ENCODE results near the gene OSBPL3.
"Not testable (repeated sequence)": the region's sequence is repeated elsewhere in the genome, so short reads cannot be mapped to it uniquely, and the experiment has no call there.

Gene OSBPL3

GRCh38 chr7:24922099-24922773 is 57.7 kb downstream of the OSBPL3 start:
- DNase-seq (ENCODE audit: extremely low read depth in 1 of 2, low read depth in 1 of 2): no peak

- DNase-seq (ENCODE audit: extremely low read depth in 1 of 2, low read depth in 1 of 2): no peak
Measured at GRCh38 chr7:24921362-24921679, 58.7 kb downstream of the OSBPL3 start.

GRCh38 chr7:24920451-24921361 is 59.3 kb downstream of the OSBPL3 start:
- DNase-seq (ENCODE audit: extremely low read depth in 1 of 2, low read depth in 1 of 2): no peak

DNA sequence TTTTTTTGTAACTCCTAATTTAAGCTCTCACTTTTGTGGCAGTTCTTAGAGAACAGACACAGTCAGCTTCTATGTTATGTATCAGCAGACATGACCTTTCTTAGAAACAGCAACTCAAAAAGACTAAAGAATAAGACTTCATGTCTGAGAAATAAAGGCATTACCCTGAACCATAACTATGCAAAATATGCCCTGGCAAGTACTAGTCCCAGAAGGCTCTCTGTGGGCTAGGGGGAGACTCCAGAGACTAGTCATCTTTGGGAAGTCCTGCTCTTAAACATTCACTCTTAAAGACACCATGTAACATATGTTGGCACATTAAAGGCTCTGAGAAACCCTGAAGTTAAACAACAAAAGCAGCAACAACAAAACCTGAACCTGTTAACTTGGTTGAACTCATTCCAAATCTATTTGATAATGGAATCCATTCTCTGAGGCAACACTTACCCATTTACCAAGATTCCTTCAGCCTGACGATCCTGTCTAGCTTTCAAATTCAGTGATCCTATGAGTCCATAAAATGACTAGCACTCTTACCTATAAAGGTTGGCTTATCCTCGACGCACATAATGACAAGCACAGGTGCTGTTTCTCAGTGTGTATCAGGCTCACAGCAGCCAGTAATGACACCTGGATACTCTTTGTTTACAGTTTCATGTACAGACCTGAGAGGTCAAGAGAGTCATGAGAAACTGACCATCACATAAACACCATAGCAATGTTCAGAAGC is 62.3 kb downstream of the OSBPL3 start:
- no peak for DNase-seq (ENCODE audit: extremely low read depth in 1 of 2, low read depth in 1 of 2)

GRCh38 chr7:24916463-24917040 is 63.4 kb downstream of the OSBPL3 start:
- DNase-seq (ENCODE audit: extremely low read depth in 1 of 2, low read depth in 1 of 2): no peak

GRCh38 chr7:24914465-24914859 is 65.5 kb downstream of the OSBPL3 start:
- DNase-seq (ENCODE audit: extremely low read depth in 1 of 2, low read depth in 1 of 2): no peak

DNA sequence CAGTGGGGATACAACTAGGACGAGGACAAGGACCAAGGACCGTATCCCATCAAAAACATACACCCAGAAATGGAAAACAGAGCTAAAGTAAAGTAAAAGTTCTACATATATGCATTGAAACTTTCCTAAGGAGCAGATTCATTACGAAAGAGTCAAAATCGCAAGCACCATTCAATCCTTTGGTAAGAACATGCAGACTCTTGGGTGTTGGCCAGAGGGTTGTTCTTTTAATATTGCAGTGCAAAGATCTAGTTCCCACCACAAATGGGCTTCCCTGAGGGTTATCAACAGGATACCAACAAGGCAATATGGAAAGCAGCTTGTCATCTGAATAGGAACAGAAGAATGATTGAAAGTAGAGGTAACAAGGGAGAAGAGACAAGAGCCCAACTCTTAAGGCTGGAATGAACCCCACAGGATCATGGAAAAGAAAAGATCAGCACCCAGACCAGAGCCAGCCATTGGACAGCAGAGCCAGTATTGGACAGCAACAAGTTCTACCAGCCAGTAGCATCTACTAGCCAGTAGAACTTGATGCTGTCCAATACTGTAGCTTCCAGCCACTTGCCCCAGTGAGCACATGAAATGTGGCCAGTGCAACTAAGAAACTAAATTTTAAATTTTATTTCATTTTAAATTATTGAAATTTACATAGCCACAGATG is 66.0 kb downstream of the OSBPL3 start:
- no peak for DNase-seq (ENCODE audit: extremely low read depth in 1 of 2, low read depth in 1 of 2)

DNA sequence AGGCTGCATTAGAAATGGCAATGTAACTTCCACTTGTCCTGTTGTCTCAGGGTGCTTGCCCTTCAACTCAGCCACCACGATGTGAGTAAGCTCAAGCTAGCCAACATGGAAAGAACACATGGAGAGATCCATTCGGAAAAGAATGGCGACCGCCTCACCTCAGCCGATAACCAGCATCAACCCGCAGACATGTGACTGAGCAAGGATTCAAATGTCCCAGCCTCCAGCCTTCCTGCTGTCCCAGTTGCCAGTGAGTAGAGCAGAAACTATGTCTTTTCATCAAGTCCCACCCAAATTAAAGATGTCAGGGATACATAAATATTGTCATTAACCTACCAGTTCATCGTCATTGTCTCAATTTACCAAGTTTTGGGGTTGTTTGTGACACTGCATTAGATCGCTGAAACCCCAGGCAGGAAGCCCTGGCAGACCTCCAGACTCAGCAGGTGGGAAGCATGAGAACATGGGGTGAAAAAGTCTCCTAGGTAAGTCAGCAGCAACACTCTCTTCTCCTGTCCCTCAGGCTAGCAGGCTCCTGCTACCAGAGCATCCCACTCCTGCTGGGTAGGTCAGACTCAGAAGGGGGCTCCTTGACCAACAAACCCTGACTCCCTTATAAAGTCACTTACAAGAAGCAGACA is 67.0 kb downstream of the OSBPL3 start:
- DNase-seq (ENCODE audit: extremely low read depth in 1 of 2, low read depth in 1 of 2): no peak

- no peak for DNase-seq (ENCODE audit: extremely low read depth in 1 of 2, low read depth in 1 of 2)
Measured at GRCh38 chr7:24912424-24912823, 67.6 kb downstream of the OSBPL3 start.

- no peak for DNase-seq (ENCODE audit: extremely low read depth in 1 of 2, low read depth in 1 of 2)
Measured at GRCh38 chr7:24911213-24911603, 68.8 kb downstream of the OSBPL3 start.

GRCh38 chr7:24910551-24911212 is 69.3 kb downstream of the OSBPL3 start:
- DNase-seq (ENCODE audit: extremely low read depth in 1 of 2, low read depth in 1 of 2): no peak

- no peak for DNase-seq (ENCODE audit: extremely low read depth in 1 of 2, low read depth in 1 of 2)
Measured at GRCh38 chr7:24908727-24909126, 71.3 kb downstream of the OSBPL3 start.

- no peak for DNase-seq (ENCODE audit: extremely low read depth in 1 of 2, low read depth in 1 of 2)
Measured at GRCh38 chr7:24908166-24908565, 71.8 kb downstream of the OSBPL3 start.

DNA sequence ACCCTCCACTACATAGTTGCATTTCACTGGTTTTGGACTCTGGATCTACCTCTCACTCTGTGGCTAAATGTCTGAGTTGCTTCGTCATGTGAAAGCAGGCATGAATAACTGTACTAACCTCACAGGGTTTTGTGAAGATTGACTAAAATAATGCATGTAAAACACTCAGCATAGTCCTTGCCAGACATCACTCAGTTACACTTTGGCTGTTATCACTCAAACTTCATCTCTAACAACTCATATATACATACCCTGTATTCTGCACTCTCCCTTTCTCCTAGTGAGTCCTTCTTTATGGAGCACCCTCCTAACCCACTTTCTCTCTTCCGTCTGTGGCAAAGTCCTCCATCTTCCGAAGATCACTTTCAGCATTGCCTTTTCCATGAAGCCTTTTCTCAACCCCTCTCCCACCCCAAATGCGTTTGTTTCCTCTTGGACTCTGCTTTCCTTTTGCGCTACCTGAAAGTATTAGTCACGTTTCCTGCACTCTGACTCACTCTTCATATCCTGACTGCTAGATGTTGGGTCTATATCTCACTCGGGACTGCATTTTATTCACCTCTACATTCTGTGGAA is 72.6 kb downstream of the OSBPL3 start:
- no peak for DNase-seq (ENCODE audit: extremely low read depth in 1 of 2, low read depth in 1 of 2)

DNA sequence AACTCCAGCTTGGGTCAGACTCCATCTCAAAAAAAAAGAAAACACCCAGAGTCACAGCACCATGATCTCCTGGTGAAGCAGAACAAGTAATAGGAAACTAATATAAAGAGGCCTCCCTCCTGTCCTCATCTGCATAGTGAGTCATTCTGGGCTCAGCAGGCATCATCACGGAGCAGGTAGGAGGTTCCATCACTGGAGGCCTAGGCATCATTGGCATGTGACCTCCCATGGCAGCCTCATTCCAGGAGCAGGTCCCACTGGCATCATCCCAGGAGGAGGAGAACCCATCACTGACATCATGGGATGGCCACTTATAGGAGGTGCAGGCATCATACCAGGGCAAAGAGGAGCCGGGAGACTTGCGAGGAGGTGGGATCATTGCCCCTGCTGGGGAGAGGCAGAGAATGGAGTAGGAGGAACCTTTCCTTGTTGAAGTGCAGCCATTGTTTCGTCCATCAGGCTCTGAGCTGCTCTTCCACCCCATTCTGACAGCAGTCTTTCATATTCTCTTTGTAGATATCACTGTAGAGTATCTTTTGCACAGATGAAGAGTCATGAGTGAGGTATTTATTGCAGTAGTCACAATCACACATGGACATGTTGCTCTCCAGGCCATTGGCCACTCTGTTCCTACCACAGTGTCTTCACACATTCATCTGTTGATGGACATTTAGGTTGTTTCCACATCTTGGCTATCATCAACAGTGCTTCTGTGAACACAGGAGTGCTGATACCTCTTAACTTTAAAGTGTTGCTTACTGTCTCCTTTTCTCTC is 73.8 kb downstream of the OSBPL3 start:
- DNase-seq (ENCODE audit: extremely low read depth in 1 of 2, low read depth in 1 of 2): no peak

DNA sequence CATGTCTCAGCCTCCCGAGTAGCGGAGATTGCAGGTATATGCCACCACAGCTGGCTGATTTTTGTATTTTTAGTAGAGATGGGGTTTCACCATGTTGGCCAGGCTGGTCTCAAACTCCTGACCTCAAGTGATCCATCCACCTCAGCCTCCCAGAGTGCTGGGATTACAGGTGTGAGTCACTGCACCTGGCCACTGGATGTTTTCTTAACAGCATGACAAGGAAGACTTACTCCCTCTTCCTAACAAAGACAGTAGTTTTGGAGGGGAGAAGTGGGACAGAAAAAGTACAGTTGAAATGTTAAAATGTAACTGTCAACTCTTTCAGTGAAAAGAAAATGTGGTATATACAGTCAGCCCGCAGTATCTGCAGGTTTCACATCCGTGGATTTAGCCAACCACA is 76.0 kb downstream of the OSBPL3 start:
- not testable (repeated sequence) for DNase-seq (ENCODE audit: extremely low read depth in 1 of 2, low read depth in 1 of 2)

- DNase-seq (ENCODE audit: extremely low read depth in 1 of 2, low read depth in 1 of 2): no peak
Measured at GRCh38 chr7:24903559-24903958, 76.4 kb downstream of the OSBPL3 start.

DNA sequence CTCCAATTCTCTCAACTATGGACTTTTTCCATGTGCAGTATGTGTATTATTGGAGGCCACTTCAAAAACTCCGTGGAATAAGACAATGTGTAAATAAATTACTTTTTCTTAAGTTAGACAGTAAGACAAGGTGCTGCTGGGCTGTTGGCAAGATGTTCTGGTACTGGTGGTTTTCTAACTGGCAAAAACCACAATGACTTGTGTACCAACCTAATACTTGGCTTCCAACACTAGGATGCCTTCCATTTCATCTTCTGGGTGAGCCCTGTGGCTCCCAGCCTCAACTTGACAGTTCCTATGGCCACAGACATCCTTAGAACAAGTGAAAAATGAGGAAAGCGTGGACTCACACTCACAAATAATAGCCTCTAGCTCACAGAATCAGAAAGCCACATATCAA is 77.0 kb downstream of the OSBPL3 start:
- no peak for DNase-seq (ENCODE audit: extremely low read depth in 1 of 2, low read depth in 1 of 2)

- DNase-seq (ENCODE audit: extremely low read depth in 1 of 2, low read depth in 1 of 2): no peak
Measured at GRCh38 chr7:24902276-24902675, 77.7 kb downstream of the OSBPL3 start.
